GM15510 (cell line): Measurements from ENCODE around the gene KLF9.
A peak's percentile ranks its signal among the peaks of the same experiment; 100 is the strongest.

Experiments
- POLR2A ChIP-seq: IDR thresholded peaks from 3 replicates; pipeline ENCODE4 v1.6.1; 2011; ENCODE audit warnings: borderline replicate concordance; ENCODE audit not compliant: insufficient read length; ENCODE audit errors: extremely low read depth

KLF9 gene

GRCh38 chr9:70429899-70430298, 15.4 kb upstream of the KLF9 start:
- no peak for TF ChIP-seq POLR2A

GRCh38 chr9:70428781-70429180, 14.3 kb upstream of the KLF9 start:
- no peak for TF ChIP-seq POLR2A

- TF ChIP-seq POLR2A = no peak
Measured at GRCh38 chr9:70427161-70427945, 12.9 kb upstream of the KLF9 start.

GRCh38 chr9:70425192-70425591, 10.7 kb upstream of the KLF9 start:
- TF ChIP-seq POLR2A = no peak

- no peak for TF ChIP-seq POLR2A
Measured at GRCh38 chr9:70422371-70423043, 8.1 kb upstream of the KLF9 start.

GRCh38 chr9:70421272-70422180, 7.1 kb upstream of the KLF9 start:
- TF ChIP-seq POLR2A = no peak

GRCh38 chr9:70420441-70421271, 6.2 kb upstream of the KLF9 start:
- peak; percentile 19 for TF ChIP-seq POLR2A

GRCh38 chr9:70419556-70420440, 5.3 kb upstream of the KLF9 start:
- peak; percentile 71 for TF ChIP-seq POLR2A

- peak; percentile 50 for TF ChIP-seq POLR2A
Measured at GRCh38 chr9:70418822-70419555, 4.5 kb upstream of the KLF9 start.

GRCh38 chr9:70415476-70415875, 1.0 kb upstream of the KLF9 start:
- no peak for TF ChIP-seq POLR2A

GRCh38 chr9:70415041-70415440, 584 bp upstream of the KLF9 start:
- TF ChIP-seq POLR2A = no peak

GRCh38 chr9:70413464-70413798, 1.0 kb downstream of the KLF9 start:
- peak; percentile 2 for TF ChIP-seq POLR2A

GRCh38 chr9:70412832-70413463, 1.5 kb downstream of the KLF9 start:
- TF ChIP-seq POLR2A = no peak
